Measurements from ENCODE around the gene SPATA12.

Gene SPATA12

DNA sequence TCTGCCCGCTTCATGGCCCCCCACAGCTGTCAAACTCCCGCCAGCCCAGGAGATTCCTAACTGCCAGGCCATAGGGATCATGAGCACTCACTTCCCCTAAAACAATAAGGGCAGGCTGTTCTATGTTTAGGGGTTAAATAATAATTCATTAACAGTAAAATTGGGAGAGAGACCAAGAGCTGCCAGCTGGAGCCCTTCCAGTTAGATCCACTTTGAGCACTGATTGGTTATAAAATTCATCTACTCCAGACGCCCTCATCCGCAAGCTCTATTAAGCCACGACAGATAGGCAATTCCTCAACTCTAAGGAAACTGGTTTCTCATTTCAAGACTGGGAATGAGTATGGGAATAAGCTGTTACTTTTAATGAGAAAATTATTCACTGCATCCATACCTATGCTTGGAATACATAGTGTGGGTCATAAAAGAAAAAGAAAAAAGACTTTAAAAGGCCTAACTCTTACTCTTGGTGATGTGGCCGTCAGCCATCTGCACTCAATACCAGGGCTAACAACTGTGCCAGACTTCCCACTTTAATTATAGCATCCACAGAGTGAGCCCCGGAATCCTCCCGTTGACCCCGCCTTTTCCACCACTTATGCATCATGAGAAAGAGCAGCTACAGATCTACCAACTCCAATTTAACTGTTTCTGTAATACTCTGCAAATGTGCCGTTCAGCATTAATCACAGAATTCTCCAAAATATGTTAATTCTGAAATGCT is 60.1 kb downstream of the SPATA12 start:
- no peak for DNase-seq

All from activated CD4-positive, alpha-beta T cell treated with anti-CD3 and anti-CD28 coated beads, Interleukin-10, Interleukin-2, amounts not matched to agents 100 ng/mL and 50 ng/mL, durations not matched to agents 16 hours and 8 hours (primary cell).